C4-2B (cell line): Measurements from ENCODE around the gene PARP11.
"Not testable (repeated sequence)": the region's sequence is repeated elsewhere in the genome, so short reads cannot be mapped to it uniquely, and the experiment has no call there.

ENCODE experiments used
- H3K27ac ChIP-seq: fragments of 450-650 bp; 2 replicates; pipeline ENCODE4 v1.5.1; 2017
- CTCF ChIP-seq: fragments of 450-650 bp; conservative IDR thresholded peaks from 2 replicates; pipeline ENCODE4 v1.5.1; 2017; ENCODE audit warnings: mild to moderate bottlenecking
- ZFX ChIP-seq: fragments of 450-650 bp; IDR thresholded peaks from 2 replicates; pipeline ENCODE4 v1.6.1; 2017

The PARP11 gene

GRCh38 chr12:3863756-3864155, 9.4 kb downstream of the PARP11 start:
- no peak for TF ChIP-seq CTCF
- TF ChIP-seq ZFX = no peak
- peak overlapping the region; percentile 23; the same call in 1 of the 2 replicates for H3K27ac ChIP-seq

- no peak overlapping the region for H3K27ac ChIP-seq
- no peak for TF ChIP-seq CTCF
- no peak for TF ChIP-seq ZFX
Observed at GRCh38 chr12:3842517-3842916, 30.7 kb downstream of the PARP11 start.

- H3K27ac ChIP-seq = no peak overlapping the region
- TF ChIP-seq ZFX = no peak
- no peak for TF ChIP-seq CTCF
Observed at GRCh38 chr12:3841783-3842182, 31.4 kb downstream of the PARP11 start.

- not testable (repeated sequence) for H3K27ac ChIP-seq
Observed at GRCh38 chr12:3840833-3841232, 32.4 kb downstream of the PARP11 start.

- not testable (repeated sequence) for H3K27ac ChIP-seq
Observed at GRCh38 chr12:3839745-3840144, 33.5 kb downstream of the PARP11 start.

GRCh38 chr12:3838701-3839548, 34.3 kb downstream of the PARP11 start:
- H3K27ac ChIP-seq = not testable (repeated sequence)

GRCh38 chr12:3838076-3838475, 35.1 kb downstream of the PARP11 start:
- TF ChIP-seq ZFX = no peak
- no peak for TF ChIP-seq CTCF
- H3K27ac ChIP-seq = no peak overlapping the region

- no peak overlapping the region for H3K27ac ChIP-seq
- TF ChIP-seq CTCF (0 out of 2 replicates have a peak, but pooled peaks have one; percentile 13), ZFX (no peak)
Observed at GRCh38 chr12:3837049-3837448, 36.1 kb downstream of the PARP11 start.

GRCh38 chr12:3836641-3837040, 36.6 kb downstream of the PARP11 start:
- TF ChIP-seq ZFX (no peak), CTCF (no peak)
- no peak overlapping the region for H3K27ac ChIP-seq
